HG02610 (cell line): ENCODE results near the gene CSTPP1.
A peak's percentile ranks its signal among the peaks of the same experiment; 100 is the strongest.
"Not testable (repeated sequence)": the region's sequence is repeated elsewhere in the genome, so short reads cannot be mapped to it uniquely, and the experiment has no call there.

Source experiments
- ATAC-seq: cut with Tn5 transposase; IDR thresholded peaks from one replicate; pipeline ENCODE4 v1.9.1; 2021; ENCODE audit warnings: mild to moderate bottlenecking, moderate library complexity; ENCODE audit not compliant: unreplicated experiment

The CSTPP1 gene

GRCh38 chr11:47033439-47033838, 96.9 kb downstream of the CSTPP1 start:
- no peak for ATAC-seq

DNA sequence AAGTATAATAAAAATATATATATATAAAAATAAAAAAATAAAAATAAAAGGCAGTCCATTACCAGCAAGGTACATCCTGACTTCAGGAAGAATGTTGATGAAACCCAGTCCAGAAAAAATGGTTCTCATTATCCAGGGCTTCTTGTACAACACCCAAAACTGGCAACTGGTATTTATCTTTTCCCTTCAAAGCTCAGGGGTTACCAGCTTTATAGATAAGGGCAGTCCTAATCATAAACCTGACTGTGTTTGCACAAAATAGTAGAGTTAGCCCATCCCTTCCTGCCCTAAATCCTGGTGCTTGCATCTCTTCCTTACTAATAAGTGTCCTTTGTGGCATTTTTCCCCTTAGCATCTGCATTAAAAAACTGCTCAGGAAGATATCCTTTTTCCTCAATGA, 97.5 kb downstream of the CSTPP1 start:
- no peak for ATAC-seq

GRCh38 chr11:47035108-47035507, 98.5 kb downstream of the CSTPP1 start:
- no peak for ATAC-seq

DNA sequence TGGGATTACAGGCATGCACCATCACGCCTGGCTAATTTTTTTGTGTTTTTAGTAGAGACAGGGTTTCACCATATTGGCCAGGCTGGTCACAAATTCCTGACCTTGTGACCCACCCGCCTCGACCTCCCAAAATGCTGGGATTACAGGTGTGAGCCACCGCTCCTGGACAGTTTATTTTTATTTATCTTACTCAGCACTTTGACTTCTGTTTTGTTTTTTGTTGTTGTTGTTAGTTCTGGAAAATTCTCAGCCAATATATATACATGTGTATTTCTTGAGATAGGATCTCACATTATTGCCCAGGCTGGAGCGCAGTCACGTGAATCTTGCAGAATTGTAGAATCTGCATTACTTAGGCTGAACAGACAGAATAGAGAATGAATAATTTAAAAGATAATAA, 107.6 kb downstream of the CSTPP1 start:
- no peak for ATAC-seq

GRCh38 chr11:47047972-47048371, 111.4 kb downstream of the CSTPP1 start:
- ATAC-seq: no peak

DNA sequence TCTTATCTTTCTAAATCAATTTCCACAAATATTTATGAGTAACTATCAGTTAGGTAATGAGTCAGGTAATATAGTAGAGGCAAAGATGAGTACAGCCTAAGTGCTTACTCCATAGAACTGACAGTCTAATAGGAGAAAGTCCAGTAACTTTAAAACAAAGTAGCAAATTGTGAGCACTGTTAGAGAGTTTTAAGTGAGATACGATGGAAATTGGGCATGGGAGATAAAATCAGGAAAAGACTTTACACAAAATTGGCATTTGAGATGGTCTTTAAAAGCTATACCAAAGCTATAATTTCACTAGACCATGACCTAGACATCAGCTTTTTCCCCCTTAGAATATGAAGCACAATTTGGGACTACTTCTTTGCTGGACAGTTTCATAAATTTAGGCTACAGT, 113.7 kb downstream of the CSTPP1 start:
- no peak for ATAC-seq

DNA sequence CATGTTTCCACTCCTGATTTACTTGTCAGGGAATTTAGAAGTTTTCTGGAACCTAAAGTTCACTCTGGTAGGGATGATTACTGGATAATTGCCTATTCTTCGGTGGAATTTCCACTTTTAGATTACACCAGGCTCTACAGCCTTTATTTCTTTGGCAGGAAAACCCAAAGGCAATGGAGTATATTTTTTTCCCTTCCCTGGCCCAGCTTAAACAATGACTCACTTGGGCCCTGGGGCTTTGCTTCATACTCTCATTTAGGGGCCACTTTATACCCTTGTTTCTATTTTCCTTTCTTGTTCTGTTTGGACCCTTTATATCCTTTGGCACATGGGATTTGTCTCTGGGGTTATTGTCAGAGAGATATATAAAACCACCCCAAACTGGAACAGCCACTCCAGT, 114.7 kb downstream of the CSTPP1 start:
- no peak for ATAC-seq

DNA sequence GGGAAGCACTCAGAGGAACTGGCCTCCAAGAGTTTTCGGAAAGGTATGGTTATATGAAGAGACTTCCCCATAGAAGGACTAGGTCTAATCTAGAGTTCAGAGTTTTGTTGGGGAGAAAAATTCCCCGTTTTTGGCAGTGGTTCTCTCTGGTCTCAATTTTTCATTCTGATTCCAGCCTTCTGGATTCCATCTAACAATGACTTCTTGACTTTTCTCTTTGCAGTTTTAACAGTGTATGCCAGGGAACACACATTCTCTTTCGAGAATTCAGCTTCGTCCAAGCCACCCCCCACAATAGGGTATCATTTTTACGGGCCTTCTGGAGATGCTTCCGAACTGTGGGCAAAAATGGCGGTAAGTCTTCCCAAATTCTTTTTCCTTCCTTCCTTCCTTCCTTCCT, 115.6 kb downstream of the CSTPP1 start:
- ATAC-seq: no peak

- ATAC-seq: no peak
These were observed 116.0 kb downstream of the CSTPP1 start for GRCh38 chr11:47052576-47052975.

- no peak for ATAC-seq
These were observed 119.0 kb downstream of the CSTPP1 start for GRCh38 chr11:47055534-47055933.

DNA sequence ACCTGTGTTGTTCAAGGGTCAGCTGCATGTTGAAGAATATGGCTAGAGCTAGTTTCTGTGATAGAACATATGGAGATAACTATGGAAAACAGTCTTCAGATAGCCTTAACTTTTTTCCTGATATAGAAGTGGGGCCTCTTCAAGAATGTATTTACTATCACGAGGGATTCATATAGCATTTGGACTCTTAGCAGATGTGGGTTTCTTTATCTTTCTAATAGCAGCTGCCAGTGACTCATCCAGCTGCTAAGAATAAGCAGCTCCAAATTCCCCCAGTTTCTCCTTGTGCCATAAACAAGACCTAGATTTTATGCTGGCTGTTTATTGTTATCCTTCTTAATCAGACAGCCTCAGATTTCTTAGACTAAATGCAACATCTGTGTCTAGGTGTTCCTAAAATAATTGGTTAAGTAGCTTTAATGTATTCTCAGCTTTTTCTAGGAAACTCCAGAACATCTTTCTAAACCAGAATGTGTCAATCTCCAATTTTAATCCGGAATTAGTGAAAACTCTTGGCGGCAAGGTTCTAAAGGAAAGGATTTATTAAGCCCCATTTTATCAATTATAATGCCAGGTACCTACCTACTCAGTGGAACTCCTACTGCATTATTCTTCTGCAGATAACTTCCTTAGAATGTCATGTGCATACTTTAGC, 119.8 kb downstream of the CSTPP1 start:
- ATAC-seq: peak; percentile 78

- no peak for ATAC-seq
These were observed 120.8 kb downstream of the CSTPP1 start for GRCh38 chr11:47057365-47057764.

GRCh38 chr11:47060807-47061206, 124.2 kb downstream of the CSTPP1 start:
- ATAC-seq: peak; percentile 54

DNA sequence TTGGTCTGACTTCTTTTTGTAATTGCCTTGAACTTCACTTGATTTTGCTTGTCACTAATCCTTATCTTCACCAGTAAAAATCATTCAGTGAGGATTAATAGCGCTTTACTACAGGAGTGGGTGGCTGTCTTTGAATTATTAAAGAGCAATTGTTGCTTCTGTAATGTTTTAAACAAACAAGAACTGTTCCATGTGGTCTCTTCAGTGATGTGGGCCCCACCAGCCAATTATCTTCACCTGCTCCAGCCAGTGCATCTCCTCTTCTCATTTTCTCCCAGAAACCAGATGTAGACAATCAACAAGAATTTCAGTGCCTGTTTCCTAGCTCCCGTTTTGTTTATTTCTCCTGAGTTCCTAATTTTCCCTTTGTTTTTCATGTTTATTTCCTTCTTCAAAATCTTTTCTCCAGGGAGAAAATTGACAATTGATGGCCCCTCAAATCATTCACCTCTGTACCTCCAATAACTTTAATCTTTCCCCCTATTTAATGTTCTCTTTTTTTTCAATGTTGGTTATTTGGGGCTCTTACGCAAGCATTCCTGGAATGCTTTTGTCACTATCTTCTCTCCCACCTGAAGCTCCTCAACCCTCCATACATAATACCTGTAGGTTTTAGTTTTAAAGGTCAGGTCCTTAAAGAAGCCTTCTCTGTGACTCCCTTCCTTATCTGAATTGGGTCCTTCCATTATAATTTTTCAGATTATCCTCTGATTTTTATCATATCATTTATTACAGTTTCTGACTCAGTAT, 125.0 kb downstream of the CSTPP1 start:
- no peak for ATAC-seq

DNA sequence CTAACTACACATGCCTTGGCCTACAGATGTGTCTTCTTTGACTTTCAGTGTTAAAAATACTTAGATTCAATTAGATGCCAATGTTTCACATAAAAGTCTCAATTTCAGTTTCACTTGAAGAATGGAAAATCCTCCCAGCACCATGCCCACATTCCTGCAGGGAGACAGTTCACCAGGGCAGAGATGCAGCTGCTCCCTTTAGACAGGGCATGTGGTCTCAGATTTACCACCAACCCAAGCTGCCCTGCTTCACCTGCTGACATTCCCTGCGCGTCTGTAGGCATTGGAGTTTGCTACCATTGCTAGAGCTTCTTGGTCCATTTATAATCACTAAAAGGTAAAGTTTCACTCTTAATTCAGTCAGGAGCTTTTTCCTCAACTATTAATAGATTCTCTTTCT, 126.2 kb downstream of the CSTPP1 start:
- ATAC-seq: no peak

DNA sequence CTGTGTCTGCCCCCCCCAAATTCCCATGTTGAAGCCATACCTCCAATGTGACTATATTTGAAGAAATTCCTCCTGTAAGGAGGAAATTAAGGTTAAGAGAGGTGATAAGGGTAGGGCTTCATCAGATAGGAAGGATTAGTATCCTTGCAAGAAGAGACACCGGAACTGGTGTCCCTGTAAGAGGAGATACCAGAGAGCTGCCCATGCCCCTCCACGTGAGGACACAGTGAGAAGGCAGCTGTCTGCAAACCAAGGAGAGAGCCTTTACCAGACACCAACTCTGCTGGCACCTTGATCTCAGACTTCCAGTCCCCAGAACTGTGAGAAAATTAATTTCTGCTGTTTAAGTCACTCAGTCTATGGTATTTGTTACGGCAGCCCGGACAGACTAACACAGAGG, 130.8 kb downstream of the CSTPP1 start:
- ATAC-seq: no peak

DNA sequence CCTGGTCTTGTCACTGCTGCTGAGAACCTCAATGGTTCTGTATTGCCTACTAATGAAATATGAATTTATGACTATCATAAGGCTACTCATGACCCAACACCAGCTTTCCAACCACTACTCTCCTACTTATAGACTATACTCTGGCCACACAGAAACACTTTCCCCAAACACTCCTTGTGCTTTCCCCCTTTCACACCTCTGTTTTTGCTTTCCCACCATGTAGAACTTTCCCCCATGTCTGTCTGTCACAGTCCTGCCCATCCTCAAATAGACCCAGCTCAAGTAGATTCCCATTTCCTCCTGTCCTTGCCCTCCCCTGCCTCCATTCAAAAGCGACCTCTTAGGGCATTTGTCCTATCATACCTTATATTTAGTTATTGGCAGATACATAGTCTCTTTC, 134.2 kb downstream of the CSTPP1 start:
- no peak for ATAC-seq

- ATAC-seq: no peak
These were observed 134.8 kb downstream of the CSTPP1 start for GRCh38 chr11:47071341-47071740.

DNA sequence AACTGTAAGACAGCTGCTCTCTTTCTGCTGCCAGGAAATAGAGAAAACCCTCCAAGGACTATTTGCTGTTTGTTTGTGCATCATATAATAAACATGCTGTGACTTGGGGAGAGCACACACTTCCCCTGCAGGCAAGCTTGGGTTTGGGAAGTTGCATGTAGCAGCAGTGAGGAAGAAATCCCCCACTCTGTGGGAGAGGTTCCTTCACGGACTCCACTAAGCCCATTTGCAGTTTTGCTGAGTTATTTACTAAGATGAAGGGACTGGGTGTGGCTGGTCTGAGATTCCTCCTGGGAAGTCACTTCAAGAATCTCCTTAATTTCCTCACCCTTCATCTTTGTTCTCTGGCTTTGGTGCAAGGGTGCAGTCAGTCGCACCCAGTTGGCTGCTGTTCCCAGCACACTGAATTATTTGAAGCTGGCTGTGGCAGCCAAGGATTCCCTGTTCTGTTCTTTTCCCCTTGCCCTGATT, 135.3 kb downstream of the CSTPP1 start:
- ATAC-seq: no peak

DNA sequence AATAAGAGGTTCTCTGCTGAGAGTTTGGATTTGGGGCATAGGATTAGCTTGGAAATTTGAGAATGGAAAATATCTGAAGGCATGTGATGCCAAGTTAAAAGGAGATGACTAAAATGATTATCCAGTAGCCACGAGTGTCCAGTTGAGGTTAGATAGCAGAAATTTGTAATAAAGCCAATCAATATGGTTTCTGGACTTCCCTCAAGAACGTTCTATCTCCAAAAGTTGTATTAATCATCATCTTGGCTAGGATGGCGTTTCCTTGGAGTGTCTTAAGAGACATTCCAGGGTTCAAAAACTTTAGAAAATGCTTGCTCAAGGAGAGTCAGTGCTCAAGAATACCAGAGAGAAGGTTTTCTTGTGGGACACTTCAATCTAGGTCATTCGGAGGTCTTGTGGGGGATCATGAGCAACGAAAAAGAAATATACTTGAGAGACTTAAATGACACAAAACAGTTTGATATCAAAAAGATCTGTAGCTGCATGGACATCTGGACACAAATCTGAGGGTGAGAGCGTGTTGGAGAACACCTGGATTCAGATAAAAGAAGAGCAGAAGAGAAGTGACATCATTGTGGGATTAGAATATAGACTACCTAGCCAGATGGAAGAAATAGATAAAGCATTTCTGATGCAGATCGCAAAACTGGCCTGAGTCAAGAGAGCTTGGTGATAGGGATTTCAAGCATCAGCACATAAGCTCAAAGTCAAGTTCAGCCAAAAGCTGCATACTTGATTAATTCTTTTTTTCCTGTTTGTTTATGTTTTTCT, 142.4 kb downstream of the CSTPP1 start:
- ATAC-seq: no peak

DNA sequence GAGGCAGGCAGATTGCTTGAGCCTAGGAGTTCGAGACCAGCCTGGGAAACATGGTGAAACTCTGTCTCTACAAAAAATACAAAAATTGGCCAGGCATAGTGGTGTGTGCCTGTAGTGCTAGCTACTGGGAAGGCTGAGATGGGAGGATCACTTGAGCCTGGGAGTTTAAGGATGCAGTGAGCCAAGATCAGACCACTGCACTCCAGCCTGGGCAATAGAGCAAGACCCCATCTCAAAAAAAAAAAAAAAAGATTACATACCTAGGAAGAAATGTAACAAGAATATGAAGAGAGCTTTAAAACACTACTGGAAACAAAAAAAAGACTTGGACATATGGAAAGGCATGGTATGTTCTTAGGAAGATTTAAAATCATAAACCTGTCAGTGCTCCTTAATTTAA, 144.2 kb downstream of the CSTPP1 start:
- not testable (repeated sequence) for ATAC-seq

GRCh38 chr11:47083913-47084312, 147.4 kb downstream of the CSTPP1 start:
- ATAC-seq: no peak
